Keratinocyte (primary cell): ENCODE measurements around the gene CCDC28B. TPM values are rescaled to one million over a fixed set of nuclear protein-coding genes. Genes with fewer than 3 reads are reported as not detected.

ENCODE experiments used
- DNase-seq: peaks from one replicate; pipeline ENCODE4 v3.0.0-alpha.2; 2011; ENCODE audit warnings: low read depth, missing footprints, low spot score
- FAIRE-seq: peaks from 2 replicates; lab custom pipeline; 2011; peaks lifted over from hg19 to GRCh38; lab: Jason Lieb, UNC
- H2AFZ ChIP-seq: 2 replicates; pipeline ENCODE4 v1.6.0; 2012; ENCODE audit warnings: low read length, control low read depth, inconsistent platforms; ENCODE audit not compliant: control insufficient read depth
- H3K27ac ChIP-seq: 2 replicates; pipeline ENCODE4 v1.5.1; 2011; ENCODE audit warnings: low read length; ENCODE audit not compliant: control insufficient read depth, insufficient read depth
- H3K27me3 ChIP-seq: 3 replicates; pipeline ENCODE4 v1.6.0; 2011; ENCODE audit warnings: low read length; ENCODE audit not compliant: control insufficient read depth, insufficient read depth; ENCODE audit errors: extremely low read depth
- H3K36me3 ChIP-seq, 2 experiments: 2 replicates in 1 of 2; 3 replicates in 1 of 2; pipeline ENCODE4 v1.5.1; 2011; ENCODE audit warnings: low read length in 2 of 2, mild to moderate bottlenecking in 1 of 2; ENCODE audit not compliant: control insufficient read depth in 2 of 2, insufficient read depth in 2 of 2; ENCODE audit errors: extremely low read depth in 1 of 2
- H3K4me1 ChIP-seq: 3 replicates; pipeline ENCODE4 v1.5.1; 2011; ENCODE audit warnings: low read length; ENCODE audit not compliant: control insufficient read depth, insufficient read depth; ENCODE audit errors: extremely low read depth
- H3K4me2 ChIP-seq: 3 replicates; pipeline ENCODE4 v1.6.0; 2011; ENCODE audit warnings: low read depth, low read length; ENCODE audit not compliant: control insufficient read depth, insufficient read depth; ENCODE audit errors: extremely low read depth
- H3K4me3 ChIP-seq, 3 experiments: fragments of 200-600 bp in 1 of 3; sonication (generic) in 1 of 3; 2 replicates in 2 of 3; 3 replicates in 1 of 3; pipeline ENCODE4 v1.5.1; 2011 to 2016; ENCODE audit warnings: low read length in 3 of 3, mild to moderate bottlenecking in 3 of 3, control low read depth in 2 of 3, inconsistent platforms in 1 of 3, low read depth in 1 of 3, mixed read lengths in 1 of 3, mixed run types in 1 of 3, moderate library complexity in 1 of 3; ENCODE audit not compliant: control insufficient read depth in 2 of 3, insufficient read depth in 2 of 3; ENCODE audit errors: extremely low read depth in 1 of 3
- H3K79me2 ChIP-seq: 2 replicates; pipeline ENCODE4 v1.6.0; 2012; ENCODE audit warnings: low read length; ENCODE audit not compliant: control insufficient read depth, insufficient read depth
- H3K9ac ChIP-seq: 3 replicates; pipeline ENCODE4 v1.6.0; 2011; ENCODE audit warnings: low read length; ENCODE audit not compliant: control insufficient read depth, insufficient read depth; ENCODE audit errors: extremely low read depth
- H3K9me1 ChIP-seq: 3 replicates; pipeline ENCODE4 v1.6.0; 2011; ENCODE audit warnings: low read length; ENCODE audit not compliant: control insufficient read depth, insufficient read depth; ENCODE audit errors: extremely low read depth
- H3K9me3 ChIP-seq: 2 replicates; pipeline ENCODE4 v1.5.1; 2012; ENCODE audit warnings: low read depth, low read length; ENCODE audit not compliant: control insufficient read depth
- H4K20me1 ChIP-seq: 3 replicates; pipeline ENCODE4 v1.6.0; 2011; ENCODE audit warnings: low read length; ENCODE audit not compliant: control insufficient read depth, insufficient read depth; ENCODE audit errors: extremely low read depth
- CTCF ChIP-seq, 3 experiments: IDR thresholded peaks in 1 of 3; conservative IDR thresholded peaks in 1 of 3; optimal IDR thresholded peaks in 1 of 3; 2 replicates in 2 of 3; 3 replicates in 1 of 3; pipeline versions ENCODE3 to v1.5.1; 2011; ENCODE audit warnings: low read length in 3 of 3, mild to moderate bottlenecking in 3 of 3, moderate library complexity in 2 of 3, control low read depth in 1 of 3, inconsistent platforms in 1 of 3; ENCODE audit not compliant: insufficient read depth in 2 of 3; ENCODE audit errors: extremely low read depth in 1 of 3
- EZH2 ChIP-seq: IDR thresholded peaks from one replicate; pipeline ENCODE4 v1.6.1; 2012; ENCODE audit warnings: inconsistent platforms, mild to moderate bottlenecking, low read length, moderate library complexity
- dilution Hi-C: fragments of 300-500 bp; cut with MboI; formaldehyde crosslinking; loops from one replicate; pipeline ENCODE4 v1.7.0; 2020; ENCODE audit warnings: low sequenced_read_pairs; ENCODE audit not compliant: extremely low pct_ligation_motif_present
- polyA plus RNA-seq, 5 experiments: library from polyadenylated mRNA; depleted of rRNA in 3 of 5; stranded (reverse) in 3 of 5; stranded (forward) in 1 of 5; unstranded in 1 of 5; fragments of >200 nt; gene quantifications; 1 replicate in 1 of 5; 2 replicates in 3 of 5; 3 replicates in 1 of 5; pipeline versions ENCODE4 v1.2.1 to v1.2.3, GENCODE V29; 2011 to 2012; ENCODE audit warnings: missing spikeins in 2 of 5, low read depth in 1 of 5, low replicate concordance in 1 of 5

CCDC28B gene
- polyA plus RNA-seq, 1 donor (not counting 4 experiments of a cell fraction or from before 2014, with no cell fraction given), result 3.6 TPM

GRCh38 chr1:32228771-32229170 is 28.4 kb downstream of the CCDC28B start:
- dilution Hi-C loops, result no loop called here
- H3K9me1 ChIP-seq, result no peaks in the 10 kb centered on the region
- no peak overlapping the region for H2AFZ ChIP-seq
- H3K4me3 ChIP-seq, result no peak overlapping the region
- FAIRE-seq (no peak), DNase-seq (no peak)
- no peaks in the 10 kb centered on the region for H4K20me1 ChIP-seq
- H3K9ac ChIP-seq, result no peak overlapping the region
- H3K4me1 ChIP-seq, result peaks cover 9% of the 10 kb centered on the region
- no peak for TF ChIP-seq CTCF (optimal IDR thresholded peaks at IDR 0.05 in 1 of 3, IDR thresholded peaks at IDR 0.05 in 1 of 3, conservative IDR thresholded peaks at IDR 0.05 in 1 of 3; ENCODE audit: extremely low read depth in 1 of 3, insufficient read depth in 2 of 3, low read length in 3 of 3)
- no peak for TF ChIP-seq EZH2
- no peak overlapping the region for H3K27ac ChIP-seq
- no peaks in the 10 kb centered on the region for H3K9me3 ChIP-seq
- no peaks in the 10 kb centered on the region for H3K27me3 ChIP-seq
- H3K4me2 ChIP-seq, result no peak overlapping the region
- peaks cover 34 to 36% of the 10 kb centered on the region in 2 experiments for H3K36me3 ChIP-seq
- peaks cover 10% of the 10 kb centered on the region for H3K79me2 ChIP-seq

GRCh38 chr1:32231843-32232432 is 31.5 kb downstream of the CCDC28B start:
- Histone ChIP-seq H3K27ac (no peak overlapping the region), H3K9me3 (no peaks in the 10 kb centered on the region), H3K79me2 (no peaks in the 10 kb centered on the region), H3K4me1 (peaks cover 20% of the 10 kb centered on the region), H3K9me1 (no peaks in the 10 kb centered on the region), H3K9ac (no peak overlapping the region), H3K27me3 (no peaks in the 10 kb centered on the region), H3K4me2 (no peak overlapping the region), H4K20me1 (no peaks in the 10 kb centered on the region), H2AFZ (no peak overlapping the region), H3K36me3 (peaks cover 26 to 28% of the 10 kb centered on the region in 2 experiments), H3K4me3 (no peak overlapping the region)
- TF ChIP-seq EZH2 (no peak), CTCF (optimal IDR thresholded peaks at IDR 0.05 in 1 of 3, IDR thresholded peaks at IDR 0.05 in 1 of 3, conservative IDR thresholded peaks at IDR 0.05 in 1 of 3; ENCODE audit: extremely low read depth in 1 of 3, insufficient read depth in 2 of 3, low read length in 3 of 3) (no peak)
- dilution Hi-C loops, result no loop called here
- FAIRE-seq, result no peak
- DNase-seq, result no peak
